GM18499 (cell line): Measurements from ENCODE around the gene PRKACB.

Experiments used
- ATAC-seq: cut with Tn5 transposase; IDR thresholded peaks from one replicate; pipeline ENCODE4 v1.9.1; 2021; ENCODE audit warnings: moderate number of reproducible peaks; ENCODE audit not compliant: insufficient read depth, unreplicated experiment

The PRKACB gene

GRCh38 chr1:84152649-84153056 lies 8.6 kb downstream of the PRKACB start:
- peak; percentile 92 for ATAC-seq

- ATAC-seq = no peak
These were observed 11.4 kb downstream of the PRKACB start for GRCh38 chr1:84155517-84155916.

GRCh38 chr1:84156210-84156621 lies 12.1 kb downstream of the PRKACB start:
- ATAC-seq = no peak

GRCh38 chr1:84159533-84160240 lies 15.6 kb downstream of the PRKACB start:
- no peak for ATAC-seq

GRCh38 chr1:84162295-84162694 lies 18.2 kb downstream of the PRKACB start:
- ATAC-seq = no peak

- no peak for ATAC-seq
These were observed 19.3 kb downstream of the PRKACB start for GRCh38 chr1:84163123-84163931.

- no peak for ATAC-seq
These were observed 20.1 kb downstream of the PRKACB start for GRCh38 chr1:84164161-84164560.

- ATAC-seq = no peak
These were observed 20.5 kb downstream of the PRKACB start for GRCh38 chr1:84164567-84165021.

GRCh38 chr1:84165601-84166000 lies 21.5 kb downstream of the PRKACB start:
- no peak for ATAC-seq

GRCh38 chr1:84166797-84167196 lies 22.7 kb downstream of the PRKACB start:
- ATAC-seq = peak; percentile 93

- ATAC-seq = no peak
These were observed 24.7 kb downstream of the PRKACB start for GRCh38 chr1:84168783-84169182.

GRCh38 chr1:84170171-84170570 lies 26.1 kb downstream of the PRKACB start:
- no peak for ATAC-seq

- no peak for ATAC-seq
These were observed 27.4 kb downstream of the PRKACB start for GRCh38 chr1:84171481-84171880.

GRCh38 chr1:84174051-84174556 lies 30.0 kb downstream of the PRKACB start:
- no peak for ATAC-seq

GRCh38 chr1:84181350-84182005 lies 37.4 kb downstream of the PRKACB start:
- ATAC-seq = no peak

- ATAC-seq = no peak
These were observed 46.4 kb downstream of the PRKACB start for GRCh38 chr1:84190455-84190854.

- ATAC-seq = no peak
These were observed 48.6 kb downstream of the PRKACB start for GRCh38 chr1:84192681-84193080.

- no peak for ATAC-seq
These were observed 54.8 kb downstream of the PRKACB start for GRCh38 chr1:84198832-84199231.

GRCh38 chr1:84199257-84199656 lies 55.2 kb downstream of the PRKACB start:
- ATAC-seq = no peak

GRCh38 chr1:84202126-84202525 lies 58.1 kb downstream of the PRKACB start:
- no peak for ATAC-seq

- no peak for ATAC-seq
These were observed 62.3 kb downstream of the PRKACB start for GRCh38 chr1:84206375-84206774.
